GM08714 (cell line): ENCODE measurements around the gene GPR108.
"Not testable (repeated sequence)": the region's sequence is repeated elsewhere in the genome, so short reads cannot be mapped to it uniquely, and the experiment has no call there.

Experiments used
- H3K4me3 ChIP-seq: fragments of 200-500 bp; sonication (Bioruptor generic); 2 replicates; pipeline ENCODE4 v1.5.1; 2014; ENCODE audit warnings: mild to moderate bottlenecking, low read length, inconsistent platforms
- ZNF274 ChIP-seq: IDR thresholded peaks from 2 replicates; pipeline ENCODE4 v1.6.1; 2012; ENCODE audit warnings: mild to moderate bottlenecking, low read depth, low read length

GPR108 gene

DNA sequence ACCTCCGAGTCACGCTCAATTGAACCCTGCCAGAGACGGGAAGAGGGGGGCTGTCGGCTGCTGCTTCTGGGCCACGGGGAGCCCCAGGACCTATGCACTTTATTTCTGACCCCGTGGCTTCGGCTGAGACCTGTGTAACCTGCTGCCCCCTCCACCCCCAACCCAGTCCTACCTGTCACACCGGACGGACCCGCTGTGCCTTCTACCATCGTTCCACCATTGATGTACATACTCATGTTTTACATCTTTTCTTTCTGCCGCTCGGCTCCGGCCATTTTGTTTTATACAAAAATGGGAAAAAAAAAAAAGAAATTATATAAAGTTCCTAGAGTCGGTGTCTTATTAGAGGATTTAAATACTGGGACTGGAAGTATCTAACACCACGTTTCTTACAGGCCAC is 13.8 kb upstream of the GPR108 start:
- TF ChIP-seq ZNF274 = no peak
- H3K4me3 ChIP-seq = no peak overlapping the region

DNA sequence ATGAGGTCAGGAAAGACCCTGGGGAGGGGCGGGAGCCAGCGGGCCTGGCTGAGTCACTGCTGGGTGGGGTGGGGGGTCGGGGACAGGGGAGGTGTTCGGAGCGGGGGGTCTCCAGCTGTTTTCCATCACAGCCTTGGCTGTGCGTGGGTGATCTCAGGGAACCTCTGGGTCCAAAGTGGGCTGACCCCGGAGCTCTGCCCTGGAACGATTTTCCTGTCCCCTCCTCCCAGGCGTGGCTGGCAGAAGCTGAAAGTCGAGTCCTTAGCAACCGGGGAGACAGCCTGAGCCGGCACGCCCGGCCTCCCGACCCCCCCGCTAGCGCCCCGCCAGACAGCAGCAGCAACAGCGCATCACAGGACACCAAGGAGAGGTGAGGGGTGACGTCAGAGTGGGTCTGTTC is 12.7 kb upstream of the GPR108 start:
- no peak for TF ChIP-seq ZNF274
- no peak overlapping the region for H3K4me3 ChIP-seq

DNA sequence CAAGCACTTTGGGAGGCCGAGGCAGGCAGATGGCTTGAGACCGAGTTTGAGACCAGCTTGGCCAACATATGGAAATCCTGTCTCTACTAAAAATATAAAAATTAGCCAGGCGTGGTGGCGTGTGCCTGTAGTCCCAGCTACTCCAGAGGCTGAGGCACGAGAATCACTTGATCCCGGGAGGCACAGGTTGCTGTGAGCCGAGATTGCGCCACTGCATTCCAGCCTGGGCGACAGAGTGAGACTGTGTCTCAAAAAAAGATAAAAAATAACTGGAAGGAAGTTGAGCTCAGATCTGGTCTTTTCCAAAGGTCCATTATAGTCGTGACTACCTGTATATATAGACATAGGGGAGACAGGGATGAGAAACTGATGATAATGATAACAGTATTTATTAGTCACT is 11.2 kb upstream of the GPR108 start:
- not testable (repeated sequence) for H3K4me3 ChIP-seq

DNA sequence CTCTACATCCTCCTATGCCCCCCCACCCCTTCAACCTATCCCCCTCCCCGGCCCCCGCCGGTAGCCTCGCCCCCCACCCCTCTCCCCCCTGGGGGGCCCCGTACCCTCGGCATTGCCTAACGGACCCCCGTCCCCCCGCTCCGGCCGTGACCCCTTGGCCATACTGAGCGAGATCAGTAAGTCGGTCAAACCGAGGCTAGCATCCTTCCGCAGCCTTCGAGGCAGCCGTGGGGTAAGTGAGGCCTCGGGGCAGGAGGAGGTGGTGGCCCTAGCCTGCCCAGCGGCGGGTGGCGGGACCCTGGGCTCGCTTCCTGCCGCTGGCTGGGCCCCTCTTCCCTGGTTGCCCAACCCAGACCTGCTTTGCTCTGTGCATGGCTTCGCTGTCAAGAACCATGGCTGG is 8.6 kb upstream of the GPR108 start:
- no peak overlapping the region for H3K4me3 ChIP-seq
- TF ChIP-seq ZNF274 = no peak

DNA sequence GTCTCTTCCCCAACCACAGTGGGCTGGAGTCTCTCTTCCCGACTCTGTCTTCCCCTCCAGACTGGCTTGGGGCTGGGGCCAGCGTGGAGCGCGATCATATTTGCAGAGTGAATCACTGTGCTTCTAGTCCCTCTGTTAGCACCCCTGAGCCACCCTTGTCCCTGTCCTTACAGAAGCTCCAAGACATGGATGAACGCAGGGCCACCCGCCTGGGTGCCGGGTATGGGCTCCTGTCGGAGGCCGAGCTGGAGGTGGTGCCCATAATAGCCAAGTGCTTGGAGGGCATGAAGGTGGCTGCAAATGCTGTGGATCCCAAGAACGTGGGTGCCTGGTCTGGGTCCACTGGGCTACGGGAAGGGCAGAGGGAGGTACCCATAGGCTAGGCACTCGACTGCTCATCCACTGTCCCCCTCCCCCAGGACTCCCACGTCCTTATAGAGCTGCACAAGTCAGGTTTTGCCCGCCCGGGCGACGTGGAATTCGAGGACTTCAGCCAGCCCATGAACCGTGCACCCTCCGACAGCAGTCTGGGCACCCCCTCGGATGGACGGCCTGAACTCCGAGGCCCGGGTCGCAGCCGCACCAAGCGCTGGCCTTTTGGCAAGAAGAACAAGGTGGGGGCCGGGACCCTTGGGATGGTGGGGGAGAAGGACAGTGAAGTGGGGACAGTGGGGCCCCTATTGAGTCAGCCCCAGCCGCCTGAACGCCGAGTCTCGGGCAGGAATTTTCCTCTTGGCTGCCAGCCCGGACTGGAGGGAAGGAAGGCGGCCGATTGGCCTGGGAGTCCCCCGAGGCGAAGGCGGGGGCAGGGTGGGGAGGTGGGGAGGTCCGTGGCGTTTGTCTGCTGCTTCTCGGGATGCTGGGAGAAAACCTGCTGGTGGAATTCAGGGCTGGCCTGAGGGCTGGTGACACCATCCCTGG is 7.3 kb upstream of the GPR108 start:
- H3K4me3 ChIP-seq = no peak overlapping the region
- no peak for TF ChIP-seq ZNF274

DNA sequence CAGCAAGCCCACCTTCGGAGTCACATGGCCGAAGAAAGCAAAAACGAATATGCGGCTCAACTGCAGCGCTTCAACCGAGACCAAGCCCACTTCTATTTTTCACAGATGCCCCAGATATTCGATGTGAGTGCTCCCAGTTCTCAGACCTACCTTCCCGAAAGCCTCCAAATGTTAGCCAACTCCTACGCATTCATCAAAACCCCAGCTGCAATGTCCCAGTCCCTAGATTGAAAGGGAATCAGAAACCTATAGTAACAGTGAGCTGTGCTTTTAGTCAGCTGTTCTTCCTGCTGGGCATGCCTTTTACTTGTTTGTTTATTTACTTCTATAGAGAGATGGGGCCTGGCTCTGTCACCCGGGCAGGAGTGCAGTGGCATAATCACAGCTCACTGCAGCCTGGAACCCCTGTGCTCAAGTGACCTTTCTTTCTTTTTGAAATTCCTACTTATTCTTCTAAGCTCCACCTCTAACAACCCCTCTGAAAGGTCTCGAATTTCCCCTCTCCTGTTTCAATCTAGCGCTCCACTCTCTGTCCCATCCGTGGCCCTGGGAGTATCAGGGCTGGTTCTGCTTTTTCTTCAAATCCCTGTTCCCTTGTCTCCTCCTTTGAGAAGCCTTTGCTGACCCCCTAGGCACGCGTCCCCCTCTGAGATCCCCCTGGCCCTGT is 6.5 kb upstream of the GPR108 start:
- TF ChIP-seq ZNF274 = no peak
- no peak overlapping the region for H3K4me3 ChIP-seq

DNA sequence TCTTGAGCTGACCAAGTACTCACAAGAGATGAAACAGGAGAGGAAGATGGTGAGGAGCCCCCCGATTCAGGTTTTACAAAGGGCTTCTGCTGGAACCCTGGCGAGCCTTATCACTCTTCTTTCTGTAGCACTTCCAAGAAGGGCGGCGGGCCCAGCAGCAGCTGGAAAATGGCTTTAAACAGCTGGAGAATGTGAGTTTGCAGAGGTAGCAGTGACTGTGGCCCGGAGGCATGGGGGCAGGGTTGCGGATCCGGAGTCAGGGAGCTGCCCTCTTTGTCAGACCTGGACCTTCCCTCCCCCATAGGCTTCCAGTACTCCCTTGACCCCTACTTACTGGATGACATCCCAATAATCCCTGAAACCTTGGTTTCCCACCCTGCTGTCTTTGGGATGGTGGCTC is 5.7 kb upstream of the GPR108 start:
- TF ChIP-seq ZNF274 = no peak

DNA sequence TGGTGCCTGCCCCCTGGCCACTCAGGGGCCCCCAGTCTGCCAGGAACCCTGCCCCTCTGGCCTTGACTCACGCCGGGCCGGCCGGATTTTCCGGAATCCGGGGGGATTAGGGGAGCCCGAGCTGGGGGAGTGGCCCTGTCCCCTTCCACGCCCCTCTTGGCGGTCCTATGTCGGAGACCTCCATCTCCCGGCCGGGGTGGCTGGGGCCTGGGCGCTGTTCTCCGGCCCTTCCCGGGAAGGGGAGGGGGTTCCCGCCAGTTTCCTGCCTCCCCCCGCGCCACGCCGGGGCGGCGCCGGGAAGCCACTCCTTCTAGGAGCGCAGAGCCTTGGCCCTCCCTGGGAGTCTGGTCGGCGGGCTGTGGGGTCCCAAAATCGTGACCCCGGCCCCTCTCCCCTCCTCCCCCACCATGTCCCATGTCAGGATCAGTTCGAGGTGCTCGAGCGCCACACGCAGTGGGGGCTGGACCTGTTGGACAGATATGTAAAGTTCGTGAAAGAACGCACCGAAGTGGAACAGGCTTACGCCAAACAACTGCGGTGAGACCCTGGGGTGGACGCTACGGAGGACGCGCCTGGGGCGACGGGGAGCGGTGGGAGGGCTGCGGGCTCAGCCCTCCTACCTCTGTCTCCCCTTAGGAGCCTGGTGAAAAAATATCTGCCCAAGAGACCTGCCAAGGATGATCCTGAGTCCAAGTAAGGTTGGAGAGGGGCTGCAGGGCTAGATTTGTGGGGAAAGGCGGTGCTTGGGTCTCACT is 3.4 kb upstream of the GPR108 start:
- H3K4me3 ChIP-seq = peak overlapping the region; percentile 93
- no peak for TF ChIP-seq ZNF274

More for the DNA sequence above, 5.7 kb upstream of the GPR108 start:
- no peak overlapping the region for H3K4me3 ChIP-seq

DNA sequence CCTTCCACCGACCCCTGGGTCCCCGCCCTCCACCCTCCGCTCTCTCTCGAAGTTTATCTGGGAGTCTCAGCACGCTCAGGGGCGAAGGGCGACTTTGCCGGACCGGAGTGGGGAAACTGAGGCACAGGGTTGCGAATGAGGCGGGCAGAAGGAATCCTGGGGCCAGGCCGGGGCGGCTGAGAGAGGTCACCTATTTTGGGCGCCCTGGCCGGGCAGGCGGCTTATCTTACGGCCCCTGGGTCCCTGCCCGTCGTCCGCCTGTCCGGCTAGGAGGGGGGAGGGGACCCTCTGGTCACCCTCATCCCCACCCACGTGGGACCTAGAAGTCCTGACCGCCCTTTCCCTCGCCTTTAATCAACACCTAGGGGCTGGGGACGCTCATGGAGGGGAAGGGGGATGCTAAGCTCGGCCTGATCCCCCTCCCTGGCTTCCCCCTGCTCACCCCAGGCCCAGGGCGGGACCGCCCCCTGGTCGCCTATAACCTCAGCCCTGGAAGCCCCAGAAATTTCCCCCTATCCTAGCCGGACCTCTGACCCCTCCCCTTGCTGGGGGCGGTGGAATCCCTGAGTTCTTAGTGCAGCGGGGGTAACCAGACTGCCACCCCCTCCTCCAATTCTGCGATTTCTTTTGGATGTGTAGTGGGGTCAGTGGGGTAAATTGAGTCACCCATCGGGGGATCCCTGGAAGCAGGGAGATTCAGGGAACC is 2.7 kb upstream of the GPR108 start:
- TF ChIP-seq ZNF274 = no peak
- H3K4me3 ChIP-seq = peak overlapping the region; percentile 93

DNA sequence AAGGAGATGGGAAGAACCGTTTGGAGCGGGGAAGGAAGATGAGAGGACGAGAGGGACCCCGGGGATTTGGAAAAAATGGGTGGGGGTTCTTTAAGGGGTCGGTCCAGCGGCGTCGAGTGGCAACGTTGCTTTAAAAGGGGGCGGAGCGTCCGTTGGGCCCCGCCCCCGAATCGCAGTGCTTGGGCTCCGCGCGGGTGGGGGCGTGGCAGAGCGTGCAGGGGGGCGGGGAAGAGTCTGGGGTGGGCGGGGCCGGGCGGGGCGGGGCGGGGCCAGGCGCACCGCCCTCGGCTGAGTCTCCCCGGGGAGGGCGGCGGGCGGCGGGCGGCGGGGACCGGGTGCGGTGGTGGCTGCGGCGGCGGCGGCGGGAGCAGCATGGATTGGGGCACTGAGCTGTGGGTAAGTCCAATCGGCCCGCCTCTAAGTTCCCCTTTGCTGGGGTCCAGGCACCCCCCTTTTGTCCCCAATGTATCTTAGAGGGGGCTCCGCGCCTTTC is 2.1 kb upstream of the GPR108 start, which contains the start of gene TRIP10:
TSS of gene TRIP10 (plus strand) at position 291 of the 493 bp plus-strand sequence. CDS start at position 373, 82 bp downstream.
- no peak for TF ChIP-seq ZNF274
- peak within 1 kb of the TSS; percentile 93 for H3K4me3 ChIP-seq

DNA sequence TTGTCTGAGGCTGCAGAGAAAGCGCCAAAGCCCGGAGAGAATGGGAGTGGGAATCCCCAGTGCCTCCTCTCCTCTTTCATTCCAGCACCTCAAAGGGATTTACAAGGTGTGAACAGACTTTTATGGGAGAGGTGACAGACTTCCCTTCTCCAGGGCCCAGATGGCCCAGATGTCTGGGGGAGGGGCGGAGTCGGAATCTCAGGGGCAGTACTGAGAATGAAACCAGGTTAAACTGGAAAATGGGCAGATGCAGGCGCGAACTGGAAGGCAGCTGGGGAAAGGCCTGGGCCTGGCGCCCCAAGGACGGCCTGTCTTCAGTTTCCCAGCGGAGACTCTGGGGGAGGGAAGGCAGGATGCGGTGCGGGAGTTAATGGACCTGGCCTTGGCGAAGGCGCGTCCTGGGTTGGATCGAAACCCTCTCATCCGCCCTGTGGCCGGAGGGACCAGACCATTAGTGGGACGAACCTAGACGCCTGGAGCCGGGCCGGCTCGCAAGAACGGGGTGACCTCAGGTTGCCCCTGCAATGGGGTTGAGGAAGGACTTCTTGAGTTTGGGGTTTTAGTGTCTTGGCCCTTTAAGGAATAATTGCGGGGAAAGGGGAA is 1.5 kb upstream of the GPR108 start:
- peak overlapping the region; percentile 52; the same call in 1 of the 2 replicates for H3K4me3 ChIP-seq
- no peak for TF ChIP-seq ZNF274

DNA sequence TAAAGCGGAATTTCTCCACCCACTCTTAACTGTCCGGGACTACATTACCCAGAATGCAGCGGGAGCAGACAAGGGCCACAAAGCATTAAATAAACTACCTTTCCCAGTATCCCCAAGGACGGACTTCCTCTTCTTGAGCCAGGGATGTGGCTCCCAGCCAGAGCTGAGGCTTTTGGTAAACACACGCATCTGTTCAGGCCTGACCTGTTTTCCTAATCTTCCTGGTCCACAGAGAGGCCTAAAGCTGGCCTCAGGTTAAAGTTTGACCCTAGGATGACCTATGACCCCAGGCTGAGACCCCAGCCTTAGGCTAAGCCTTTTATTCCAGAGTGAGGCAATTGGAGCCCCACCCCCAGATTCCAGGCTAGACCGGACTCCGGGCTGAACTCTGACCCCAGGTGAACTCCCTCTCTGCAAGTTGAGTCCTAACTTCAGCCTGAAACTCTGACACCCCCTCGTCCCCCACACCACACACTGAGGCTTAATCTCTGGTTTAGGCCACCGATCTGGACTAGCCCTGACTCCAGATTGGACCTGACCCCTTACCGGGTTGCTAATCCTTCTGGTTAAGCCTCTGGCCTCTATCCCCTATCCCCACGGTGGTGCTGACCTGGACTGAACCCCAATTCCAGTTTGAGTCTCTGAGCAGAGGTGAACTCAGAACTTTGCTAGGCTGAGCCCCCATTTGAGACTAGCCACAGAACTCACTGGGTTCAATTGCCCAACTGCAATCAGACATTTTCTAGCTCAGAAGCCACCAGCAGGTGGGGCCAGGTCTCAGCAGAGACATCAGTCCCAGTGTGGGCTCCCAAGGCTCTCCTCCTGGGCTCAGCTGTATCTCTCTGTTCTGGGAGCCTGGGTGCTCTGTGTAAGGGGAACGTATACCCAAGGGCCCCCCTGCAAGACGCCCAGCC is 750 bp upstream of the GPR108 start:
- peak overlapping the region; percentile 17; the same call in 1 of the 2 replicates for H3K4me3 ChIP-seq
- no peak for TF ChIP-seq ZNF274

DNA sequence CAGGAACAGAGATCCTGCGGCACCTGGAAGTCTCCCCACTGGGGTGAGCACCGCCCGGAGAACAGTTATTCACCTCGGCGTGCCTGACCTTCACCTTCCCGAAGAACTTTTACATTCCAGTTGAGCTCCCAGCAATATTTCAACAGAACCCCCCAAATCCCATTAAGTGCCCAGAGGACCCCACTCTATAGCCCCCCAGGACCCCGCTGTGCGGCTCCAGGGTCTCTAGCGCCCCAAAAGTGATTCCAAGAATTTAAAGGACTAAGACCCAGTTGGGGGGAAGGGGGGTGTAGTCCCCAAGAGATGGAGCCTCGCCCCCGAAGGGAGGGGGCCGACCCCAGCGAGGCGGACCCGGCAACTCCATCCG is 480 bp downstream of the GPR108 start:
- TF ChIP-seq ZNF274 = no peak
- peak overlapping the region; percentile 84 for H3K4me3 ChIP-seq
